CD4-positive, alpha-beta T cell (primary cell): ENCODE data around the gene TMEM217. TPM values are rescaled to one million over a fixed set of nuclear protein-coding genes. Genes with fewer than 3 reads are reported as not detected.

ENCODE experiments used
- ATAC-seq: fragments of 200-7000 bp; cut with Tn5 transposase; one replicate; pipeline ENCODE4 v1.10.0; 2022; ENCODE audit warnings: mild to moderate bottlenecking; ENCODE audit not compliant: poor library complexity
- CTCF ChIA-PET: fragments of 350-600 bp; sonication (Branson Sonifier 250); formaldehyde crosslinking; loops from one replicate; lab custom pipeline; 2021; ENCODE audit warnings: antibody characterized with exemption, inconsistent platforms; lab: Charles Lee
- POLR2A ChIA-PET: fragments of 350-600 bp; sonication (Branson Sonifier 250); formaldehyde crosslinking; loops from one replicate; lab custom pipeline; 2021; ENCODE audit warnings: antibody characterized with exemption, inconsistent platforms; lab: Charles Lee
- DNase-seq, 14 experiments: peaks; one replicate each; pipeline ENCODE4 v3.0.0-alpha.2; 2013 to 2020; ENCODE audit warnings: mixed read lengths in 2 of 14
- H3K27ac ChIP-seq, 2 donors: one replicate each; pipeline versions ENCODE4 v1.5.1 to v1.7.0; 2013; ENCODE audit warnings: low read length in 2 of 2, low read depth in 1 of 2, mild to moderate bottlenecking in 1 of 2
- H3K27me3 ChIP-seq, 2 experiments: 1 replicate in 1 of 2; 2 replicates in 1 of 2; pipeline versions ENCODE4 v1.6.1 to v1.7.0; 2013; ENCODE audit warnings: low read length in 2 of 2, control low read depth in 1 of 2, mild to moderate bottlenecking in 1 of 2, moderate library complexity in 1 of 2; ENCODE audit not compliant: insufficient read depth in 2 of 2, control insufficient read depth in 1 of 2
- H3K36me3 ChIP-seq: one replicate; pipeline ENCODE4 v1.6.1; 2013; ENCODE audit warnings: low read length, control low read depth; ENCODE audit not compliant: insufficient read depth
- H3K4me1 ChIP-seq: one replicate; pipeline ENCODE4 v1.6.1; 2013; ENCODE audit warnings: low read length, control low read depth; ENCODE audit not compliant: insufficient read depth
- H3K4me3 ChIP-seq: one replicate; pipeline ENCODE4 v1.5.1; 2013; ENCODE audit warnings: mild to moderate bottlenecking, low read length, moderate library complexity
- H3K9me3 ChIP-seq, 2 experiments: 1 replicate in 1 of 2; 2 replicates in 1 of 2; pipeline versions ENCODE4 v1.6.1 to v1.7.0; 2013; ENCODE audit warnings: low read length in 2 of 2, mild to moderate bottlenecking in 2 of 2, control low read depth in 1 of 2, moderate library complexity in 1 of 2; ENCODE audit not compliant: control insufficient read depth in 1 of 2, insufficient read depth in 1 of 2
- H3K27ac Mint-ChIP-seq: one replicate; pipeline ENCODE4 v1.8.0; 2020; ENCODE audit warnings: mixed read lengths
- H3K27me3 Mint-ChIP-seq: one replicate; pipeline ENCODE4 v1.8.0; 2021; ENCODE audit warnings: mixed read lengths
- H3K36me3 Mint-ChIP-seq: one replicate; pipeline ENCODE4 v1.8.0; 2021; ENCODE audit warnings: low read depth, mixed read lengths
- H3K4me1 Mint-ChIP-seq: one replicate; pipeline ENCODE4 v1.8.0; 2021; ENCODE audit warnings: low read depth, mixed read lengths
- H3K4me3 Mint-ChIP-seq: one replicate; pipeline ENCODE4 v1.8.0; 2020; ENCODE audit warnings: mild to moderate bottlenecking, mixed read lengths
- H3K9me3 Mint-ChIP-seq: one replicate; pipeline ENCODE4 v1.8.0; 2020; ENCODE audit warnings: mixed read lengths
- CTCF ChIP-seq: fragments of 200-600 bp; IDR thresholded peaks from one replicate; pipeline ENCODE4 v1.8.0; 2022; ENCODE audit warnings: antibody characterized with exemption, mild to moderate bottlenecking
- intact Hi-C, 2 experiments: fragments of 100-400 bp; cut with DNase I in 1 of 2; cut with micrococcal nuclease in 1 of 2; formaldehyde crosslinking; loops; one replicate each; pipeline versions ENCODE4 v1.15.1 to v1.9.0; 2023 to 2025; cut with DNase I, micrococcal nuclease
- total RNA-seq, 174 experiments: library from RNA in 2 of 174; stranded (reverse) in 2 of 174; gene quantifications; one replicate each; pipeline ENCODE4 v1.2.3 and lab custom pipeline; 2021 to 2026

TMEM217 gene
- total RNA-seq, 2 experiments from 2014 or later = 0.41 to 0.47 TPM

DNA sequence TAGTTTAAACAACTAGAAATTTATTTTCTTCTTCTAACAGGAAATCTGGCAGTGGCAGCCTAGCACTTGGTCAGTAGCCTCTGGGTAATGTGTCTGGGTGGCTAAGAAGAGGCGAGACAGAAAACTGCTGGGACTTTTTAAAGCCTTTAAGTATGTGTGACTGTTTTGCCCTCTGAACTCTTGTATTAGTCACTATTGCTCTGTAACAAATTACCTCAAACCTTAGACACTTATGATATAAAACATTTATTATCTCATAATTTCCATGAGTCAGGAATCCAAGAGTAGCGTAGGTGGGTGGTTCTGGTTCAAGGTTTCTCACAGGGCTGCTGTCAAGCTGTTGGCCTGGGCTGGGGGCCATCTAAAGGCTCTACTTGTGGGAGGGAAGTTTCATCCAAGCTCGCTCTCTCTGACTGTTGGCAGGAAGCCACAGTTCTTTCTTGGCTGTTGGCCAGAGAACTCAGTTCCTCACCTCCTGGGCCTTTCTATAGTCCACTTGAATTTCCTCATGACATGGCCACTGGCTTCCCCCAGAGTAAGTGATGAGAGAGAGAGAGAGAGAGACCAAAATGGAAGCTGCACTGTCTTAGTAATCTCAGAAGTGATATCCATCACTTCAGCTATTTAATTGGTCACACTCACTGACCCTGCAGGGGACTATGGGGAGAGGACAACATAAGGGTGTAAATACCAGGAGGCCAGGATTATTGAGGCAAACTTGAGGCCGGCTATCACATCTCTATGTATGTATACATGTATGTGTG is 17.8 kb downstream of the TMEM217 start:
- POLR2A ChIA-PET = interaction anchor here (0.8 to 2.3 kb wide), 2 partner anchors 17 to 18 kb away, joined by 3 to 7 read pairs; partner anchors contain the start of genes TBC1D22B and TMEM217

DNA sequence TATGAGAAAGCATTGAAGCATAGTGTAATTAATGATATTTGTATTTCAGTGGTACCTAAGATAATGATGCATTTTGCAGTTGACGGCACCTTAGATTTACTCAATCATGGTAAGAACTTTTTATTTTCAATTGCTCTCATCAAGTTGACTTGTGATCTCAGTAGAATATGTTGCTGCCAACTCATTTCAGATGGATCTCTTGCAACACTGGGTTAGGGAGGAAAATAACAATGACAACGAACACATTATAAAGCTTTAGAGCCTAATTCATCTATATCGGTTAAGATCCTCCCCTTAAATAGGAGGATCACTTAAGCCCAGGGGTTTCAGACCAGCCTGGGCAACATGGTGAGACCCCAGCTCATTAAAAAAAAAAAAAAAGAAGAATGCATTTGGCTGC is 18.4 kb downstream of the TMEM217 start:
- POLR2A ChIA-PET = interaction anchor here (2.3 kb wide), 1 partner anchor 18 kb away, joined by 7 read pairs; the partner anchor contains the start of genes TBC1D22B and TMEM217
- Mint-ChIP-seq H3K4me3 (no peak overlapping the region), H3K36me3 (no peaks in the 10 kb centered on the region), H3K27ac (no peak overlapping the region), H3K4me1 (peaks cover 12% of the 10 kb centered on the region), H3K9me3 (no peaks in the 10 kb centered on the region), H3K27me3 (no peaks in the 10 kb centered on the region)
- intact Hi-C loops = no loop called here
- no peak for TF ChIP-seq CTCF
- Histone ChIP-seq H3K27ac (no peak overlapping the region), H3K4me3 (no peak overlapping the region), H3K36me3 (no peaks in the 10 kb centered on the region), H3K27me3 (no peaks in the 10 kb centered on the region), H3K4me1 (peaks cover 10% of the 10 kb centered on the region), H3K9me3 (no peaks in the 10 kb centered on the region)
- ATAC-seq (no peak), DNase-seq (no peak)
- CTCF ChIA-PET = no interaction called here

More for the DNA sequence above, 17.8 kb downstream of the TMEM217 start:
- no peaks in the 10 kb centered on the region for H3K9me3 Mint-ChIP-seq
- no peaks in the 10 kb centered on the region for H3K36me3 Mint-ChIP-seq
- intact Hi-C loops = no loop called here
- H3K27me3 Mint-ChIP-seq = no peaks in the 10 kb centered on the region
- no peak overlapping the region for H3K27ac ChIP-seq
- no peak overlapping the region for H3K4me3 Mint-ChIP-seq
- TF ChIP-seq CTCF = no peak
- H3K4me3 ChIP-seq = no peak overlapping the region
- H3K27me3 ChIP-seq = no peaks in the 10 kb centered on the region
- CTCF ChIA-PET = no interaction called here
- peak; percentile 13 to 75 (median 46) for DNase-seq
- peak overlapping the region; percentile 22 for H3K27ac Mint-ChIP-seq
- no peaks in the 10 kb centered on the region for H3K9me3 ChIP-seq
- H3K4me1 ChIP-seq = peaks cover 10% of the 10 kb centered on the region
- H3K4me1 Mint-ChIP-seq = peaks cover 12% of the 10 kb centered on the region
- no peaks in the 10 kb centered on the region for H3K36me3 ChIP-seq
- peak; percentile 76 for ATAC-seq

- Histone ChIP-seq H3K27ac (no peak overlapping the region), H3K36me3 (no peaks in the 10 kb centered on the region), H3K9me3 (no peaks in the 10 kb centered on the region), H3K27me3 (no peaks in the 10 kb centered on the region), H3K4me1 (peaks cover 10% of the 10 kb centered on the region), H3K4me3 (no peak overlapping the region)
- DNase-seq (no peak), ATAC-seq (no peak)
- Mint-ChIP-seq H3K4me1 (peaks cover 12% of the 10 kb centered on the region), H3K27me3 (no peaks in the 10 kb centered on the region), H3K27ac (no peak overlapping the region), H3K9me3 (no peaks in the 10 kb centered on the region), H3K4me3 (no peak overlapping the region), H3K36me3 (no peaks in the 10 kb centered on the region)
- no peak for TF ChIP-seq CTCF
- intact Hi-C loops = no loop called here
- ChIA-PET CTCF (interaction anchor here (1.1 to 1.2 kb wide), 2 partner anchors 15 to 19 kb away, joined by 3 read pairs; partner anchors contain the start of genes TBC1D22B and TMEM217), POLR2A (no interaction called here)
Observed at GRCh38 chr6:37238381-37238780, 19.6 kb downstream of the TMEM217 start.
